Left colon (tissue), 2 donors: ENCODE data around the gene FGF21. TPM values are rescaled to one million over a fixed set of nuclear protein-coding genes. Genes with fewer than 3 reads are reported as not detected.
A peak's percentile ranks its signal among the peaks of the same experiment; 100 is the strongest.
"Not testable (repeated sequence)": the region's sequence is repeated elsewhere in the genome, so short reads cannot be mapped to it uniquely, and the experiment has no call there.

Source experiments
- ATAC-seq: fragments of 200-7000 bp; cut with Tn5 transposase; one replicate; pipeline ENCODE4 v1.9.1; 2020; ENCODE audit warnings: mild to moderate bottlenecking, moderate library complexity
- DNase-seq, 2 donors: peaks; one replicate each; pipeline ENCODE4 v3.0.0-alpha.2; 2020
- intact Hi-C, 2 donors: fragments of 100-400 bp; cut with DNase I in 1 of 2; cut with micrococcal nuclease in 1 of 2; formaldehyde crosslinking; loops; one replicate each; pipeline versions ENCODE4 v1.11.2 to v1.14.0; 2022; cut with DNase I, micrococcal nuclease
- total RNA-seq, 2 donors: library from RNA; stranded (reverse); fragmentation: NEBNext Ultra II Directional; extraction: Animal tissue kit (Norgen Biotek cat#: 25700); gene quantifications; one replicate each; pipeline ENCODE4 v1.2.1, GENCODE V29; 2021
- donor health status: DM: no; HTN: no; CAD: no.
- donor health status: DM: yes; HTN: yes; CAD: no.

FGF21 gene
- total RNA-seq, 2 donors from 2014 or later: not detected

- intact Hi-C loops: no loop called here
- peak; percentile 61 for ATAC-seq
- DNase-seq: peak; percentile 59 to 65
Measured at GRCh38 chr19:48746738-48747575, 8.4 kb upstream of the FGF21 start, which contains the start of gene IZUMO1. Gene IZUMO1, minus strand, starts transcription at chr19:48746909. Its CDS starts 1,050 bp downstream, at chr19:48745859.

- no peak for DNase-seq
- ATAC-seq: no peak
- intact Hi-C loops: no loop called here
Measured at GRCh38 chr19:48749571-48750198, 5.6 kb upstream of the FGF21 start.

GRCh38 chr19:48750351-48750750, 5.0 kb upstream of the FGF21 start:
- DNase-seq (no peak), ATAC-seq (no peak)
- intact Hi-C loops: no loop called here

- ATAC-seq (no peak), DNase-seq (no peak)
- intact Hi-C loops: no loop called here
Measured at GRCh38 chr19:48750771-48751504, 4.4 kb upstream of the FGF21 start.

GRCh38 chr19:48751845-48752495, 3.4 kb upstream of the FGF21 start:
- no peak for ATAC-seq

GRCh38 chr19:48752496-48753365, 2.6 kb upstream of the FGF21 start, which contains the start of gene FUT1:
Gene FUT1, minus strand, starts transcription at chr19:48752641. Its CDS starts 1,360 bp downstream, at chr19:48751281.
- DNase-seq (peak; percentile 63 to 71), ATAC-seq (peak; percentile 90)
- intact Hi-C loops: no loop called here

More at GRCh38 chr19:48751845-48752495, 3.4 kb upstream of the FGF21 start:
- intact Hi-C loops: no loop called here
- DNase-seq: no peak

- DNase-seq (no peak), ATAC-seq (no peak)
- intact Hi-C loops: no loop called here
Measured at GRCh38 chr19:48755787-48756186, 463 bp downstream of the FGF21 start.

- intact Hi-C loops: no loop called here
- no peak for DNase-seq
- no peak for ATAC-seq
Measured at GRCh38 chr19:48756212-48756611, 888 bp downstream of the FGF21 start.

GRCh38 chr19:48756686-48757085, 1.4 kb downstream of the FGF21 start:
- no peak for ATAC-seq
- DNase-seq: no peak
- intact Hi-C loops: no loop called here

- DNase-seq: no peak
- intact Hi-C loops: no loop called here
- no peak for ATAC-seq
Measured at GRCh38 chr19:48757089-48757675, 1.9 kb downstream of the FGF21 start.

GRCh38 chr19:48757741-48758144, 2.4 kb downstream of the FGF21 start:
- intact Hi-C loops: no loop called here
- DNase-seq: no peak
- ATAC-seq: no peak

GRCh38 chr19:48760504-48761205, 5.3 kb downstream of the FGF21 start:
- DNase-seq: no peak
- no peak for ATAC-seq
- intact Hi-C loops: no loop called here

GRCh38 chr19:48765816-48766215, 10.5 kb downstream of the FGF21 start:
- intact Hi-C loops, ATAC-seq, DNase-seq: not testable (repeated sequence)

- intact Hi-C loops, ATAC-seq, DNase-seq: not testable (repeated sequence)
Measured at GRCh38 chr19:48768171-48768753, 12.9 kb downstream of the FGF21 start.

GRCh38 chr19:48768994-48769713, 13.8 kb downstream of the FGF21 start:
- no peak for DNase-seq
- ATAC-seq: no peak
- intact Hi-C loops: no loop called here

- DNase-seq: no peak
- no peak for ATAC-seq
- intact Hi-C loops: no loop called here
Measured at GRCh38 chr19:48770266-48770665, 14.9 kb downstream of the FGF21 start.
